Erythroblast (primary cell): ENCODE results near the gene STX18.

Source experiments
- GATA1 ChIP-seq: IDR thresholded peaks from 2 replicates; pipeline ENCODE4 v1.6.1; 2011; ENCODE audit warnings: low read depth, mild to moderate bottlenecking, control low read depth, low read length, moderate library complexity
- POLR2A ChIP-seq: IDR thresholded peaks from 2 replicates; pipeline ENCODE4 v1.6.1; 2011; ENCODE audit warnings: mild to moderate bottlenecking, low read length

GRCh38 chr4:4428966-4429875, 112.6 kb downstream of the STX18 start:
- no peak for TF ChIP-seq POLR2A
- no peak for TF ChIP-seq GATA1
